ENCODE measurements around the gene B4GALNT2. TPM values are rescaled to one million over a fixed set of nuclear protein-coding genes. Genes with fewer than 3 reads are reported as not detected.
A peak's percentile ranks its signal among the peaks of the same experiment; 100 is the strongest.

B4GALNT2 gene
- total RNA-seq, 6 experiments from 2014 or later = not detected

GRCh38 chr17:49194297-49194607 is 61.7 kb downstream of the B4GALNT2 start:
- Mint-ChIP-seq H3K27me3 (ENCODE audit: insufficient read depth) (peaks cover 12% of the 10 kb centered on the region), H3K36me3 (ENCODE audit: low read depth) (no peaks in the 10 kb centered on the region), H3K4me1 (ENCODE audit: low read depth) (peaks cover 32% of the 10 kb centered on the region), H3K9me3 (no peaks in the 10 kb centered on the region), H3K27ac (no peak overlapping the region), H3K4me3 (peak overlapping the region; percentile 59)
- no peak for DNase-seq
- TF ChIP-seq, protein P1, sequence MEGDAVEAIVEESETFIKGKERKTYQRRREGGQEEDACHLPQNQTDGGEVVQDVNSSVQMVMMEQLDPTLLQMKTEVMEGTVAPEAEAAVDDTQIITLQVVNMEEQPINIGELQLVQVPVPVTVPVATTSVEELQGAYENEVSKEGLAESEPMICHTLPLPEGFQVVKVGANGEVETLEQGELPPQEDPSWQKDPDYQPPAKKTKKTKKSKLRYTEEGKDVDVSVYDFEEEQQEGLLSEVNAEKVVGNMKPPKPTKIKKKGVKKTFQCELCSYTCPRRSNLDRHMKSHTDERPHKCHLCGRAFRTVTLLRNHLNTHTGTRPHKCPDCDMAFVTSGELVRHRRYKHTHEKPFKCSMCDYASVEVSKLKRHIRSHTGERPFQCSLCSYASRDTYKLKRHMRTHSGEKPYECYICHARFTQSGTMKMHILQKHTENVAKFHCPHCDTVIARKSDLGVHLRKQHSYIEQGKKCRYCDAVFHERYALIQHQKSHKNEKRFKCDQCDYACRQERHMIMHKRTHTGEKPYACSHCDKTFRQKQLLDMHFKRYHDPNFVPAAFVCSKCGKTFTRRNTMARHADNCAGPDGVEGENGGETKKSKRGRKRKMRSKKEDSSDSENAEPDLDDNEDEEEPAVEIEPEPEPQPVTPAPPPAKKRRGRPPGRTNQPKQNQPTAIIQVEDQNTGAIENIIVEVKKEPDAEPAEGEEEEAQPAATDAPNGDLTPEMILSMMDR (IDR thresholded peaks at IDR 0.05) = no peak

DNA sequence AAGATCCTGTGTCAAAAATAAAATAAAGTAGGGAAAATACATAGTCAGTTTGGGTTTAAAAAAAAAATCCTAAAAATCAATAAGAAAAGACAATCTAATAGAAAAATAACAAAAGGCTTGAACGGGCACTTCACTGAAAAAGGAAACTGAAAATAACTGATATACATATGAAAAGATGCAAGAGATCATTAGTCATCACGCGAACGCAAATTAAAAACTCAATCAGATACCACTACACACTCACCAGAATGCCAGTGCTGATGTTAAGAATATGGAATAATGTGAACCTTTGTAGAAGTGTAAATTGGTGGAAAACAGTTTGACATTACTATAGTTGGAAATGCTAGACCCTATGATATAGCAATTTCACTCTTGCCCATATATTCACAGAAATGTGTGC is 63.2 kb downstream of the B4GALNT2 start:
- Mint-ChIP-seq H3K4me3 (no peak overlapping the region), H3K4me1 (ENCODE audit: low read depth) (peaks cover 27% of the 10 kb centered on the region), H3K27ac (no peak overlapping the region), H3K27me3 (ENCODE audit: insufficient read depth) (peaks cover 12% of the 10 kb centered on the region), H3K9me3 (no peaks in the 10 kb centered on the region), H3K36me3 (ENCODE audit: low read depth) (no peaks in the 10 kb centered on the region)
- TF ChIP-seq, protein P1 (IDR thresholded peaks at IDR 0.05) = no peak
- no peak for DNase-seq

DNA sequence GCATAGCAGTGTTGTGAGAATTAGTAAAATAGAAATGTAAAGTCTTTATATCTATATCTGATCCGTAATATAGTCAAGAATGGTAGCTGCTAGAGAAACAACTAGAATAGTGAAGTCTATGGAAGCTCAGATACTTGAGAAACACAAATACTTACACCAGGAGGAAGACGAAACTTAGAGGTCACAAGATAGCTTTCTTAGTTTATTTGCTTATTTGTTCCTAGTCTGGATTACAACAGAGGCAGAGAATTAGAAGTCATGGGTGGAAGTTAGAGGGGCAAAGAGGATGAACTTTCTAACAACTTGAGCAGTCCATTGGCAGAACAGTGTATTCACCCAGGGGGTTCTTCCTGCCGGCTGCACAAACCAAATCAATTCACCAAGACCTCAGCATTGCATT is 64.0 kb downstream of the B4GALNT2 start:
- peaks cover 12% of the 10 kb centered on the region for H3K27me3 Mint-ChIP-seq (ENCODE audit: insufficient read depth)
- H3K4me3 Mint-ChIP-seq = no peak overlapping the region
- H3K9me3 Mint-ChIP-seq = no peaks in the 10 kb centered on the region
- H3K36me3 Mint-ChIP-seq (ENCODE audit: low read depth) = no peaks in the 10 kb centered on the region
- peaks cover 31% of the 10 kb centered on the region for H3K4me1 Mint-ChIP-seq (ENCODE audit: low read depth)
- DNase-seq = no peak
- TF ChIP-seq, protein P1 (IDR thresholded peaks at IDR 0.05) = no peak
- no peak overlapping the region for H3K27ac Mint-ChIP-seq

DNA sequence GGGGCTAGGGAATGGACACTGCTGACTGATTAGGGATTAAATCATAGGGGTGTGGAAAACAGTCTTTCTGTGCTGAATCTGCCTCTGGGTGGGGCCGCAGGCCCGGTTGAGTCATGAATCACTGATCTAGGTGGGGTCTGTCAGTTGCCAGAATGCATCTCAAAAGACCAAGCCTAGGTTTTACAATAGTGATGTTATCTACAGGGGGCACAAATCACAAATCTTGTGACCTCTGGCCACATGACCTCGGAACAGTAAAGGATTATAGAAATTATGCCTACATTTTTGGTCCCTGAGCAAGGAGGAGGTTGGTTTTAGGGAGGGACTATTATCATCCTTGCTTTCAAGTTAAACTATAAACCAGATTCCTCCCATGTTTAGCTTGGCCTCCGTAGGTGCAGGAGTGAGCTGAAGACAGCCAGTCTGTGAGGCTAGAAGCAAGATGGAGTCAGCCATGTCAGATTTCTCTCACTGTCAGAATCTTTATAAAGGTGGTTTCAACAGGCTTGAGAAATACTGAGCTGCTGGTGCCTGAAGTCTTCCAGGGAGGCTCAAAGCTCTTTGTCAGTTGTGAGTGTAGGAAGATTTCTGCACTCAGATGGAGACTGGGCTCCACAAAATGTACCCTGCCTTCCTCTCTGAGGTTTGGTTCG is 64.9 kb downstream of the B4GALNT2 start:
- Mint-ChIP-seq H3K27me3 (ENCODE audit: insufficient read depth) (peaks cover 6% of the 10 kb centered on the region), H3K9me3 (no peaks in the 10 kb centered on the region), H3K36me3 (ENCODE audit: low read depth) (no peaks in the 10 kb centered on the region), H3K27ac (no peak overlapping the region), H3K4me3 (no peak overlapping the region), H3K4me1 (ENCODE audit: low read depth) (peaks cover 37% of the 10 kb centered on the region)
- TF ChIP-seq, protein P1 (IDR thresholded peaks at IDR 0.05) = no peak
- DNase-seq = no peak

- DNase-seq = no peak
- TF ChIP-seq, protein P1 (IDR thresholded peaks at IDR 0.05) = no peak
- peaks cover under 1% of the 10 kb centered on the region for H3K27me3 Mint-ChIP-seq (ENCODE audit: insufficient read depth)
- H3K9me3 Mint-ChIP-seq = no peaks in the 10 kb centered on the region
- H3K4me3 Mint-ChIP-seq = no peak overlapping the region
- peaks cover 36% of the 10 kb centered on the region for H3K4me1 Mint-ChIP-seq (ENCODE audit: low read depth)
- no peaks in the 10 kb centered on the region for H3K36me3 Mint-ChIP-seq (ENCODE audit: low read depth)
- H3K27ac Mint-ChIP-seq = no peak overlapping the region
Observed at GRCh38 chr17:49198211-49198610, 65.6 kb downstream of the B4GALNT2 start.
